ENCODE measurements around the gene TRMT13.
"Not testable (repeated sequence)": the region's sequence is repeated elsewhere in the genome, so short reads cannot be mapped to it uniquely, and the experiment has no call there.

TRMT13 gene

GRCh38 chr1:100178091-100178490 is 45.1 kb downstream of the TRMT13 start, which contains the start of gene LRRC39:
LRRC39 (minus strand) TSS chr1:100178256; CDS start chr1:100168516, 9,740 bp downstream.
- no peaks in the 10 kb centered on the region for H3K36me3 ChIP-seq (ENCODE audit: insufficient read depth, insufficient read length, low read length)
- TF ChIP-seq SUZ12 (IDR thresholded peaks at IDR 0.05; ENCODE audit: extremely low read depth, insufficient read depth, insufficient read length) (no peak), ZNF274 (IDR thresholded peaks at IDR 0.05; ENCODE audit: low read depth, low read length) (no peak), YY1 (IDR thresholded peaks at IDR 0.05; ENCODE audit: insufficient read depth, insufficient read length) (no peak)
- no peaks in the 10 kb centered on the region for H3K4me1 ChIP-seq (ENCODE audit: insufficient read depth, insufficient read length)
- no peaks in the 10 kb centered on the region for H3K9me3 ChIP-seq (ENCODE audit: insufficient read depth, low read length)
- H3K27me3 ChIP-seq (ENCODE audit: insufficient read depth, insufficient read length) = no peaks in the 10 kb centered on the region
- H3K4me3 ChIP-seq (ENCODE audit: insufficient read length, low read depth) = no peak within 1 kb of the TSS
- no peak for DNase-seq (ENCODE audit: low read depth, low spot score)
- H3K9ac ChIP-seq (ENCODE audit: insufficient read length, low read depth) = no peak within 1 kb of the TSS

GRCh38 chr1:100183370-100183769 is 50.4 kb downstream of the TRMT13 start:
- Histone ChIP-seq H3K9me3 (ENCODE audit: insufficient read depth, low read length) (no peaks in the 10 kb centered on the region), H3K27me3 (ENCODE audit: insufficient read depth, insufficient read length) (no peaks in the 10 kb centered on the region), H3K4me3 (ENCODE audit: insufficient read length, low read depth) (no peak overlapping the region), H3K9ac (ENCODE audit: insufficient read length, low read depth) (no peak overlapping the region), H3K4me1 (ENCODE audit: insufficient read depth, insufficient read length) (no peaks in the 10 kb centered on the region), H3K36me3 (ENCODE audit: insufficient read depth, insufficient read length, low read length) (no peaks in the 10 kb centered on the region)
- TF ChIP-seq ZNF274 (IDR thresholded peaks at IDR 0.05; ENCODE audit: low read depth, low read length) (no peak), YY1 (IDR thresholded peaks at IDR 0.05; ENCODE audit: insufficient read depth, insufficient read length) (no peak), SUZ12 (IDR thresholded peaks at IDR 0.05; ENCODE audit: extremely low read depth, insufficient read depth, insufficient read length) (no peak)
- no peak for DNase-seq (ENCODE audit: low read depth, low spot score)

- H3K9me3 ChIP-seq (ENCODE audit: insufficient read depth, low read length) = no peaks in the 10 kb centered on the region
- H3K4me3 ChIP-seq (ENCODE audit: insufficient read length, low read depth) = no peak overlapping the region
- H3K36me3 ChIP-seq (ENCODE audit: insufficient read depth, insufficient read length, low read length) = no peaks in the 10 kb centered on the region
- no peaks in the 10 kb centered on the region for H3K27me3 ChIP-seq (ENCODE audit: insufficient read depth, insufficient read length)
- no peak overlapping the region for H3K9ac ChIP-seq (ENCODE audit: insufficient read length, low read depth)
- DNase-seq (ENCODE audit: low read depth, low spot score) = no peak
- H3K4me1 ChIP-seq (ENCODE audit: insufficient read depth, insufficient read length) = no peaks in the 10 kb centered on the region
- TF ChIP-seq ZNF274 (IDR thresholded peaks at IDR 0.05; ENCODE audit: low read depth, low read length) (no peak), YY1 (IDR thresholded peaks at IDR 0.05; ENCODE audit: insufficient read depth, insufficient read length) (no peak), SUZ12 (IDR thresholded peaks at IDR 0.05; ENCODE audit: extremely low read depth, insufficient read depth, insufficient read length) (no peak)
Measured at GRCh38 chr1:100184536-100184935, 51.6 kb downstream of the TRMT13 start.

- Histone ChIP-seq H3K36me3 (ENCODE audit: insufficient read depth, insufficient read length, low read length) (peaks cover 2% of the 10 kb centered on the region), H3K9ac (ENCODE audit: insufficient read length, low read depth) (no peak overlapping the region), H3K4me1 (ENCODE audit: insufficient read depth, insufficient read length) (no peaks in the 10 kb centered on the region), H3K27me3 (ENCODE audit: insufficient read depth, insufficient read length) (no peaks in the 10 kb centered on the region), H3K9me3 (ENCODE audit: insufficient read depth, low read length) (no peaks in the 10 kb centered on the region), H3K4me3 (ENCODE audit: insufficient read length, low read depth) (no peak overlapping the region)
- TF ChIP-seq SUZ12 (IDR thresholded peaks at IDR 0.05; ENCODE audit: extremely low read depth, insufficient read depth, insufficient read length) (no peak), ZNF274 (IDR thresholded peaks at IDR 0.05; ENCODE audit: low read depth, low read length) (no peak), YY1 (IDR thresholded peaks at IDR 0.05; ENCODE audit: insufficient read depth, insufficient read length) (no peak)
- DNase-seq (ENCODE audit: low read depth, low spot score) = no peak
Measured at GRCh38 chr1:100187912-100188311, 54.9 kb downstream of the TRMT13 start.

GRCh38 chr1:100188617-100189016 is 55.7 kb downstream of the TRMT13 start:
- no peak for DNase-seq (ENCODE audit: low read depth, low spot score)
- TF ChIP-seq ZNF274 (IDR thresholded peaks at IDR 0.05; ENCODE audit: low read depth, low read length) (no peak), SUZ12 (IDR thresholded peaks at IDR 0.05; ENCODE audit: extremely low read depth, insufficient read depth, insufficient read length) (no peak), YY1 (IDR thresholded peaks at IDR 0.05; ENCODE audit: insufficient read depth, insufficient read length) (no peak)
- Histone ChIP-seq H3K9ac (ENCODE audit: insufficient read length, low read depth) (no peak overlapping the region), H3K4me1 (ENCODE audit: insufficient read depth, insufficient read length) (no peaks in the 10 kb centered on the region), H3K4me3 (ENCODE audit: insufficient read length, low read depth) (no peak overlapping the region), H3K27me3 (ENCODE audit: insufficient read depth, insufficient read length) (no peaks in the 10 kb centered on the region), H3K9me3 (ENCODE audit: insufficient read depth, low read length) (no peaks in the 10 kb centered on the region), H3K36me3 (ENCODE audit: insufficient read depth, insufficient read length, low read length) (peaks cover 2% of the 10 kb centered on the region)

GRCh38 chr1:100198596-100198995 is 65.6 kb downstream of the TRMT13 start:
- no peak for TF ChIP-seq YY1 (IDR thresholded peaks at IDR 0.05; ENCODE audit: insufficient read depth, insufficient read length)
- no peak for TF ChIP-seq ZNF274 (IDR thresholded peaks at IDR 0.05; ENCODE audit: low read depth, low read length)
- no peak for TF ChIP-seq SUZ12 (IDR thresholded peaks at IDR 0.05; ENCODE audit: extremely low read depth, insufficient read depth, insufficient read length)
- H3K9ac ChIP-seq (ENCODE audit: insufficient read length, low read depth) = no peak overlapping the region
- H3K4me3 ChIP-seq (ENCODE audit: insufficient read length, low read depth) = no peak overlapping the region
- DNase-seq (ENCODE audit: low read depth, low spot score) = no peak
- H3K9me3 ChIP-seq (ENCODE audit: insufficient read depth, low read length) = no peaks in the 10 kb centered on the region
- H3K27me3 ChIP-seq (ENCODE audit: insufficient read depth, insufficient read length) = no peaks in the 10 kb centered on the region
- H3K4me1 ChIP-seq (ENCODE audit: insufficient read depth, insufficient read length) = peaks cover 6% of the 10 kb centered on the region
- peaks cover 38% of the 10 kb centered on the region for H3K36me3 ChIP-seq (ENCODE audit: insufficient read depth, insufficient read length, low read length)

- peaks cover 34% of the 10 kb centered on the region for H3K36me3 ChIP-seq (ENCODE audit: insufficient read depth, insufficient read length, low read length)
- H3K27me3 ChIP-seq (ENCODE audit: insufficient read depth, insufficient read length); H3K4me1 ChIP-seq (ENCODE audit: insufficient read depth, insufficient read length); H3K9me3 ChIP-seq (ENCODE audit: insufficient read depth, low read length); H3K4me3 ChIP-seq (ENCODE audit: insufficient read length, low read depth): not testable (repeated sequence)
- TF ChIP-seq YY1 (IDR thresholded peaks at IDR 0.05; ENCODE audit: insufficient read depth, insufficient read length) = peak; percentile 32
- H3K9ac ChIP-seq (ENCODE audit: insufficient read length, low read depth) = peak overlapping the region; percentile 42
- DNase-seq (ENCODE audit: low read depth, low spot score) = peak; percentile 40
Measured at GRCh38 chr1:100200060-100200459, 67.1 kb downstream of the TRMT13 start.

Measured in NT2/D1 (cell line).